ENCODE measurements around the gene TMEM72. TPM values are rescaled to one million over a fixed set of nuclear protein-coding genes. Genes with fewer than 3 reads are reported as not detected.
A peak's percentile ranks its signal among the peaks of the same experiment; 100 is the strongest.

The TMEM72 gene
- total and polyA plus RNA-seq, 2 donors (not counting 1 experiment from before 2014, with no cell fraction given), result not detected

GRCh38 chr10:44946205-44946604 is 35.1 kb downstream of the TMEM72 start:
- H3K36me3 ChIP-seq (replicated peaks in 1 of 2; ENCODE audit: control extremely low read depth in 1 of 2, control insufficient read depth in 1 of 2, extremely low read depth in 1 of 2, insufficient read depth in 2 of 2, low read length in 1 of 2), result no peaks in the 10 kb centered on the region
- ChIA-PET CTCF (interaction anchor here (1.2 to 4.7 kb wide), 4 partner anchors 11 to 23 kb away, joined by 3 to 29 read pairs (median 4); no protein-coding TSS in a partner anchor), POLR2A (no interaction called here)
- no peaks in the 10 kb centered on the region for H3K27me3 Mint-ChIP-seq
- no peak overlapping the region for H3K4me3 Mint-ChIP-seq
- H3K4me3 ChIP-seq (ENCODE audit: control extremely low read depth in 1 of 5, extremely low read depth in 1 of 5, insufficient read depth in 1 of 5, low read depth in 2 of 5, low read length in 4 of 5), result no peak overlapping the region
- 32% methylated on average over 2 of the region's 2 CpGs for WGBS (ENCODE audit: insufficient coverage)
- intact Hi-C loops (cut with micrococcal nuclease), result no loop called here
- H4K20me1 ChIP-seq (ENCODE audit: control insufficient read depth, insufficient read depth, low read length, poor library complexity, severe bottlenecking), result peaks cover 5% of the 10 kb centered on the region
- peaks cover 10% of the 10 kb centered on the region for H3K9me3 Mint-ChIP-seq (ENCODE audit: insufficient read depth)
- peaks cover 0 to 10% (median 4%) of the 10 kb centered on the region in 3 donors for H3K9me3 ChIP-seq (ENCODE audit: control extremely low read depth in 1 of 3, control insufficient read depth in 2 of 3, insufficient read depth in 1 of 3, low read length in 2 of 3)
- no peak for TF ChIP-seq CTCF (IDR thresholded peaks at IDR 0.05)
- no peak for TF ChIP-seq EZH2 (IDR thresholded peaks at IDR 0.05; ENCODE audit: borderline replicate concordance, insufficient read depth, low read depth, low read length, poor library complexity, severe bottlenecking)
- H3K79me2 ChIP-seq (ENCODE audit: control insufficient read depth, insufficient read depth, low read length), result no peaks in the 10 kb centered on the region
- no peak overlapping the region for H3K27ac Mint-ChIP-seq
- DNase-seq (no peak), ATAC-seq (ENCODE audit: low read depth) (no peak)
- peaks cover 43% of the 10 kb centered on the region for H3K4me1 Mint-ChIP-seq
- H3K4me2 ChIP-seq (replicated peaks; ENCODE audit: low read depth, low read length, poor library complexity, severe bottlenecking), result no peak overlapping the region
- H3K4me1 ChIP-seq (ENCODE audit: control insufficient read depth in 2 of 2, insufficient read depth in 2 of 2, low read length in 2 of 2), result peaks cover 27 to 46% of the 10 kb centered on the region in 2 donors
- H3K27ac ChIP-seq (ENCODE audit: low read length in 2 of 2), result no peak overlapping the region
- H3K9ac ChIP-seq (ENCODE audit: low read length), result no peak overlapping the region
- H2AFZ ChIP-seq (ENCODE audit: insufficient read depth, low read depth, low read length, poor library complexity, severe bottlenecking), result no peak overlapping the region
- no peaks in the 10 kb centered on the region for H3K27me3 ChIP-seq (replicated peaks in 1 of 4; ENCODE audit: control extremely low read depth in 1 of 4, control insufficient read depth in 3 of 4, insufficient read depth in 4 of 4, low read length in 3 of 4)

GRCh38 chr10:44947371-44948152 is 36.4 kb downstream of the TMEM72 start:
- intact Hi-C loops (cut with micrococcal nuclease), result no loop called here
- peaks cover 0 to 10% (median 4%) of the 10 kb centered on the region in 3 donors for H3K9me3 ChIP-seq (ENCODE audit: control extremely low read depth in 1 of 3, control insufficient read depth in 2 of 3, insufficient read depth in 1 of 3, low read length in 2 of 3)
- Mint-ChIP-seq H3K27ac (no peak overlapping the region), H3K4me3 (peak overlapping the region; percentile 36), H3K9me3 (ENCODE audit: insufficient read depth) (peaks cover 10% of the 10 kb centered on the region), H3K4me1 (peaks cover 43% of the 10 kb centered on the region), H3K27me3 (no peaks in the 10 kb centered on the region)
- peaks cover 5% of the 10 kb centered on the region for H4K20me1 ChIP-seq (ENCODE audit: control insufficient read depth, insufficient read depth, low read length, poor library complexity, severe bottlenecking)
- H3K27me3 ChIP-seq (replicated peaks in 1 of 4; ENCODE audit: control extremely low read depth in 1 of 4, control insufficient read depth in 3 of 4, insufficient read depth in 4 of 4, low read length in 3 of 4), result no peaks in the 10 kb centered on the region
- no peak overlapping the region for H3K27ac ChIP-seq (ENCODE audit: low read length in 2 of 2)
- TF ChIP-seq CTCF (IDR thresholded peaks at IDR 0.05) (no peak), EZH2 (IDR thresholded peaks at IDR 0.05; ENCODE audit: borderline replicate concordance, insufficient read depth, low read depth, low read length, poor library complexity, severe bottlenecking) (no peak)
- H3K4me3 ChIP-seq (ENCODE audit: control extremely low read depth in 1 of 5, extremely low read depth in 1 of 5, insufficient read depth in 1 of 5, low read depth in 2 of 5, low read length in 4 of 5), result no peak overlapping the region
- DNase-seq, result peak; percentile 75
- peaks cover 27 to 46% of the 10 kb centered on the region in 2 donors for H3K4me1 ChIP-seq (ENCODE audit: control insufficient read depth in 2 of 2, insufficient read depth in 2 of 2, low read length in 2 of 2)
- CTCF ChIA-PET, result interaction anchor here (1.7 to 4.7 kb wide), 2 partner anchors 15 to 16 kb away, joined by 5 to 29 read pairs; no protein-coding TSS in a partner anchor
- H3K36me3 ChIP-seq (replicated peaks in 1 of 2; ENCODE audit: control extremely low read depth in 1 of 2, control insufficient read depth in 1 of 2, extremely low read depth in 1 of 2, insufficient read depth in 2 of 2, low read length in 1 of 2), result peaks cover 0 to 1% of the 10 kb centered on the region in 2 experiments
- POLR2A ChIA-PET, result no interaction called here
- no peak overlapping the region for H3K9ac ChIP-seq (ENCODE audit: low read length)
- no peak overlapping the region for H2AFZ ChIP-seq (ENCODE audit: insufficient read depth, low read depth, low read length, poor library complexity, severe bottlenecking)
- H3K4me2 ChIP-seq (replicated peaks; ENCODE audit: low read depth, low read length, poor library complexity, severe bottlenecking), result peak overlapping the region; percentile 47
- no peaks in the 10 kb centered on the region for H3K79me2 ChIP-seq (ENCODE audit: control insufficient read depth, insufficient read depth, low read length)
- WGBS (ENCODE audit: insufficient coverage), result 17% methylated on average over 5 of the region's 6 CpGs
- ATAC-seq (ENCODE audit: low read depth), result peak; percentile 71

Measured in B cell (primary cell).